Adrenal gland (tissue), 12 donors: Measurements from ENCODE around the gene EDAR. TPM values are rescaled to one million over a fixed set of nuclear protein-coding genes. Genes with fewer than 3 reads are reported as not detected.

Experiments used
- DNase-seq, 7 donors: peaks; one replicate each; pipeline ENCODE4 v3.0.0-alpha.2; 2019 to 2020
- H3K27ac ChIP-seq, 5 donors: fragments of 200-600 bp; sonication (generic) in 4 of 5; 1 replicate in 3 of 5; 2 replicates in 2 of 5; pipeline versions ENCODE4 v1.5.1 to v1.8.0; 2016 to 2020; ENCODE audit warnings: mild to moderate bottlenecking in 1 of 5
- H3K27me3 ChIP-seq: fragments of 200-600 bp; 2 replicates; pipeline ENCODE4 v1.8.0; 2021
- H3K36me3 ChIP-seq, 2 donors: fragments of 200-600 bp; replicated peaks in 1 of 2; 1 replicate in 1 of 2; 2 replicates in 1 of 2; pipeline versions ENCODE4 v1.5.1 to v1.8.0; 2018 to 2022
- H3K4me1 ChIP-seq, 2 donors: fragments of 200-600 bp; replicated peaks in 1 of 2; 1 replicate in 1 of 2; 2 replicates in 1 of 2; pipeline versions ENCODE4 v1.5.1 to v1.8.0; 2018 to 2021
- H3K4me3 ChIP-seq, 4 donors: fragments of 200-600 bp; sonication (generic) in 3 of 4; one replicate each; pipeline ENCODE4 v1.5.1; 2016 to 2018
- H3K9me3 ChIP-seq, 3 donors: fragments of 200-600 bp; sonication (generic) in 1 of 3; replicated peaks in 1 of 3; 1 replicate in 2 of 3; 2 replicates in 1 of 3; pipeline versions ENCODE4 v1.5.1 to v1.8.0; 2016 to 2021
- CTCF ChIP-seq, 6 experiments: fragments of 450-650 bp in 4 of 6; fragments of 200-600 bp in 2 of 6; sonication (generic) in 1 of 6; IDR thresholded peaks; 1 replicate in 5 of 6; 2 replicates in 1 of 6; pipeline versions ENCODE4 v1.5.1 to v1.8.0; 2016 to 2021; ENCODE audit warnings: antibody characterized with exemption in 6 of 6, mild to moderate bottlenecking in 2 of 6, moderate library complexity in 1 of 6
- POLR2A ChIP-seq, 2 donors: fragments of 450-650 bp; IDR thresholded peaks; one replicate each; pipeline ENCODE4 v1.6.1; 2017; ENCODE audit warnings: antibody characterized with exemption in 2 of 2, mild to moderate bottlenecking in 2 of 2, moderate library complexity in 1 of 2
- WGBS, 4 donors: extraction: QIAGEN DNeasy Blood & Tissue Kit in 2 of 4; methylation state at CpG; one replicate each; pipeline versions ENCODE4 v1.1.5 to v1.1.7; 2013 to 2017; 5-methylcytosine and 5-hydroxymethylcytosine counted together
- intact Hi-C, 2 donors: fragments of 100-400 bp; cut with DNase I; formaldehyde crosslinking; loops; one replicate each; pipeline versions ENCODE4 v1.14.1 to v1.15.0; 2022 to 2023
- polyA plus RNA-seq, 3 donors: library from polyadenylated mRNA; stranded (reverse); fragments of 200-250 nt in 2 of 3; fragments of 350-450 nt in 1 of 3; fragmentation: Illumina TruSeq in 1 of 3; extraction: RNeasy Lipid Tissue Mini Kit (QIAGEN cat#74804) in 1 of 3; gene quantifications; one replicate each; pipeline ENCODE4 v1.2.3, GENCODE V29; 2013 to 2014
- total RNA-seq, 9 donors: library from RNA; depleted of rRNA in 4 of 9; stranded (reverse); fragments of >200 nt in 4 of 9; fragments of 120-200 nt in 1 of 9; fragmentation: NEBNext Ultra II Directional in 1 of 9; extraction: Animal tissue kit (Norgen Biotek cat#: 25700) in 1 of 9; gene quantifications; one replicate each; pipeline versions ENCODE4 v1.1.0 to v1.2.4, GENCODE V29; 2013 to 2023
- donor health status: healthy with polysubstance abuse.
- donor health status: Bipolar disorder and iron deficiency.
- donor health status: DM: yes; HTN: yes; CAD: no.
- donor health status: DM: no; HTN: no; CAD: no.
- donor health status: DM: no; HTN: no; CAD: no.
- donor health status: DM: yes; HTN: yes; CAD: no.

EDAR gene
- total and polyA plus RNA-seq, 12 donors: not detected

- WGBS, 4 donors: 88 to 92% (median 90%) methylated on average over 8 of the region's 8 CpGs
- DNase-seq: peak in 1 of 7 donors; percentile 31
- Histone ChIP-seq H3K36me3 (no peaks in the 10 kb centered on the region), H3K27me3 (no peaks in the 10 kb centered on the region), H3K4me3 (no peak overlapping the region), H3K9me3 (no peaks in the 10 kb centered on the region), H3K4me1 (no peaks in the 10 kb centered on the region), H3K27ac (no peak overlapping the region)
- TF ChIP-seq POLR2A (IDR thresholded peaks at IDR 0.05) (no peak), CTCF (IDR thresholded peaks at IDR 0.05) (no peak)
- intact Hi-C loops: no loop called here
These were observed 26.0 kb downstream of the EDAR start for GRCh38 chr2:108963057-108963456.

GRCh38 chr2:108961796-108962195 is 27.2 kb downstream of the EDAR start:
- intact Hi-C loops: no loop called here
- Histone ChIP-seq H3K36me3 (no peaks in the 10 kb centered on the region), H3K4me1 (no peaks in the 10 kb centered on the region), H3K27ac (no peak overlapping the region), H3K9me3 (no peaks in the 10 kb centered on the region), H3K27me3 (no peaks in the 10 kb centered on the region), H3K4me3 (no peak overlapping the region)
- WGBS, 4 donors: 94 to 99% (median 95%) methylated on average over 4 of the region's 4 CpGs
- no peak for DNase-seq
- TF ChIP-seq POLR2A (IDR thresholded peaks at IDR 0.05) (no peak), CTCF (IDR thresholded peaks at IDR 0.05) (no peak)

- TF ChIP-seq POLR2A (IDR thresholded peaks at IDR 0.05) (no peak), CTCF (IDR thresholded peaks at IDR 0.05) (peak in 1 of 6 experiments; percentile 5)
- no peaks in the 10 kb centered on the region for H3K4me1 ChIP-seq
- H3K27ac ChIP-seq: no peak overlapping the region
- no peak overlapping the region for H3K4me3 ChIP-seq
- no peak for DNase-seq
- no peaks in the 10 kb centered on the region for H3K9me3 ChIP-seq
- intact Hi-C loops: no loop called here
- H3K36me3 ChIP-seq: no peaks in the 10 kb centered on the region
- no peaks in the 10 kb centered on the region for H3K27me3 ChIP-seq
- WGBS, 4 donors: 84 to 91% (median 86%) methylated on average over 5 of the region's 5 CpGs
These were observed 29.0 kb downstream of the EDAR start for GRCh38 chr2:108960006-108960405.

- Histone ChIP-seq H3K9me3 (no peaks in the 10 kb centered on the region), H3K27ac (no peak overlapping the region), H3K4me1 (no peaks in the 10 kb centered on the region), H3K27me3 (no peaks in the 10 kb centered on the region), H3K36me3 (no peaks in the 10 kb centered on the region), H3K4me3 (no peak overlapping the region)
- WGBS, 4 donors: 79 to 91% (median 91%) methylated on average over 3 to 7 of the region's 7 CpGs
- intact Hi-C loops: no loop called here
- TF ChIP-seq CTCF (IDR thresholded peaks at IDR 0.05): no peak
- no peak for DNase-seq
These were observed 29.6 kb downstream of the EDAR start for GRCh38 chr2:108959401-108959800.
